ENCODE results near the gene FAM240B.

FAM240B gene

DNA sequence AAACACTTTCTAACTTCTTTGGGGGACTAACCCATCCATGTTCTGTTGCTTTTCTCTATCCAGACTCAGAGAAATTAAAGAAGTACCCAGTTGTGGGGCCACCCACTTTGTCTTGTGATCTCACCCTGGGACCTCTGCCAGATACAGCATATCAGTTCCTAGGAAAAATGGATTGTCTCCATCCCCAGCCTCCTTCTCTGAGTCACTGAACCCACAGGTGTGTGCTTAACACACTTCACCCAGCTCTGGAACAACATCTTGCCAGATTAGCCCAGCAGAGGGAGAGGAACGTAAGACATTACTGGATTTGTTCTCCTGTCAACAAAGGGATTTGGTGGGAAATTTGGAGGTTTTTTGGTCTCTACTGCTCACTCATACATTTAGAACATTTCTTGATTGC is 19.2 kb downstream of the FAM240B start:
- peak; percentile 77 for DNase-seq (ENCODE audit: low read depth, low spot score)

DNA sequence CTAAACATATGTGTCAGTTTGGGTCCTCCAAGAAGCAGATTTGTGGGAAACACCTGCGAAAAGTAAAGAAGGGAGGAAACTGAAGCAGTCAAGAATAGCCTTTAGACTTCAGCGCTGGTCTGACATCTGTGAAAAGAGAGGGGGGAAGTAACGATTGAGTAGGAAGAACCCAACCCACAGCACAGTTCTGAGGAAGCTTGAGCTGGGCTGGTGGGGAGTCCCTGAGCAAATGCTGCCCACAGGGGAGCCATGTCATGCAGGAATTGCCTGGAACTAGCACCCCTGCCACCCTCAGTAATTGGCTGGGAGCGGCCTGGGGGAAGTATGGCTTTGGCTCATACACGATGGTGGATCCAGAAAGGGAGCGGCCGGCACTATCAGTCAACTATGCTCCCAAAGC is 20.6 kb downstream of the FAM240B start:
- DNase-seq (ENCODE audit: low read depth, low spot score): no peak

DNA sequence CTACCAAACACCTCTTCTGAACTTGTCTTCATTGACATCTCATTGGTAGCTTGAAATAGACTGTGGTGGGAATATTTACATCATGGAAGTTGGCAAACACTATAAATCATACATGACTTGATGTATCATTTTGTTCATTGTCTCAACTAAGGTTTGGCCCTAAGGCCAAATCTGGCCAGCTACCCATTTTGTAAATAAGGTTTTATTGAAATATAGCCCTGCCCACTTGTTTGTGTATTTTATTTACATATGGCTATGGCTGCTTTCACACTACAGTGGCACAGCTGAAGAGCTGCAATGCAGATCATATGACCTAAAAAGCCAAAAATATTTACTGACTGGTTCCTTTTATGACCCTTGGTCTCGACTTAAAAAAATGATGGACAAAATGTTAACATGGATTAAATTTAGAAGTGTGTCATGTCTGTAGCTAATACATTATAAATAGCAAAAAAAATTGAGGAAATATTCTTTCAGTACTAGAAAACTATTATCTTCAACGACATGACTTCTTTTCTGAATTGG is 22.1 kb downstream of the FAM240B start:
- no peak for DNase-seq (ENCODE audit: low read depth, low spot score)

DNA sequence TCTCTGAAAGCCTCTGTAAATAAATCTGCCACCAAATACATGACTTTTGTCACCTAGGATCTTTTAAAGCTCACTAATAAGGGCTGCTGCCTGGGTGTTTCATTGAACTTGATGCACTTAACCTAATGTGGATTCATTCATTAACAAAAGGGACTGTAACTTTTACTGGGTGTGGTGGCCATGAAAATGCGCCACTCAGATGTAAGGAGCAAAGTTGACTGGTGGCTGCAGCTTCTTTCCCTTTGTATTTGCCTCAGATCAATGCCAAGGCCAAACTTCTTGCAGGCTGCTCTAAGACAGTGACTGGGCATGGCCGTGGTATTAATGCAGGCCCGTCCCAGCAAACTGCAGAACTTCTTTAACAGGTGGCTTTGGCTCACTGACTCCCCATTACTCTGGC is 22.9 kb downstream of the FAM240B start:
- no peak for DNase-seq (ENCODE audit: low read depth, low spot score)

DNA sequence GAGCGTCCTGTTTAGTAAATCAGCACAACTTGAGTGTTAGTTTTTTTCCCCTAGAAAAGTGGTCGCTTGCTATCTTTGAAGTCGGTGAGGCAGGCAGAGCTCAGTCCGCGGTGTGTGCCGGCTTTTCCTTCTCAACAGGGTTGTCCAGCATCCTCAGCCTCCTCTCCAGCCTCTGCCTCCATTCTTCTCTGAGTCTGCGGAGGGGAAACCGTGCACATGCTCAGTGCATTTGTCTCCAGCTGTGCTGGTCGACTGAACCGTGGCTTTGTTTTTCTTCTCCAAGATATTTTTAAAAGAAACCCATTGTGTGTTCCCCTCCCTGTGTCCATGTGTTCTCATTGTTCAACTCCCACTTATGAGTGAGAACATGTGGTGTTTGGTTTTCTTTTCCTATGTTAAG is 25.3 kb downstream of the FAM240B start:
- no peak for DNase-seq (ENCODE audit: low read depth, low spot score)

DNA sequence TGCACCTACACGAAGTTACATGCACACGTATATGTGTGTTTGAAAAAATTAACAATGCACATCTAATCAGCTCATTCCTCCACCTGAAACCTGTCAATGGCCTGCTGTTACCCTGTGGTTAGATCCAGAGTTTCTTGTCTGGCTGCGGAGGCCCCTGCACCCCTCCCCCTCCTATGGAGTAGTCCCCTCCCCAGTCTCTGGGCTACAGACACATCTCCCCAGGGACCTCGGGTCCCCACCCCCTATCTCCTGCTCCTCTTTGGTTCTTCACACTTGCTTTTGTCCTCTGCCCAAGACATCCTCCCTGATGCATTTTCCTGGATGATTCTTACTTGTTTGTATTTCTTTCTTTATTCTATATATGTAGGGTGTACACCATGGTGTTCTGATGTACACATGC is 27.2 kb downstream of the FAM240B start:
- no peak for DNase-seq (ENCODE audit: low read depth, low spot score)

DNA sequence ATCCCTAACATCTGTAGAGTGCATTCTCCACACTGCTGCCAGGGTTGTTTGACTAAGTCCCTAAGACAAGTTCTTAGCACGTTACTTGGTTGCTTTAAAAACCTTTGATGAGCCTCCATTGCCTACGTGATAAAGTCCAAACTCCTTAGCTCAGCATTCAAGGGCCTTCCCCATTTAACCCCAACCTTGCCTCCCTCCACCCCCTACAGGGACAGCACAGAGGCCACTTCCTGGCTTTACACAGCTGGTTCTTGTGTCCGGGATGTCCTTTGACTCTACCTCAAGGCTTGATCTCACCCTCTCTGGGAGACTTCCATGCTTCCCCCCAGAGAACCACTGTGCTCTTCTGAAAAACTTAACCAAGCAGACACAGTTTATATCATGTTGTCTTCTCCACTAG is 29.4 kb downstream of the FAM240B start:
- no peak for DNase-seq (ENCODE audit: low read depth, low spot score)

DNA sequence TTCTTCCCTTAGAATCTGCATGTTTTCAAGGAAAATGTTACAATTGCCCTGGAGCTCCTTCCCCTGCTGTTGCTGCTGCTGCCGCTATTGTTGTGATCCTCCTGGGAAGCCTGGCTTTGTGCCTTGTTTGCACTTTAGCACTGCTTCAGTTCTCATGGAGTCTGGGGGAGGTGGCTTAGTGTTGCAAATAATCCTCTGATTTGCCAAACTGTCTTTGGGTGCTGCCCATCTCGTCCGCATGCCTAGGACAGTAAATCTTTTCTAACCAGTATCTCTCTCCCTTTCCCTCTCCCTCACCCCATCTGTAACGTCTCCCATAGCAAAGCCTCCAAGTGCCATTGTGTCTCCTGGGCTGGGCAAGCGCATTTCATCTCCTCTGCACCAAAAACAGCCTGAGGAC is 30.3 kb downstream of the FAM240B start:
- peak; percentile 79 for DNase-seq (ENCODE audit: low read depth, low spot score)

DNA sequence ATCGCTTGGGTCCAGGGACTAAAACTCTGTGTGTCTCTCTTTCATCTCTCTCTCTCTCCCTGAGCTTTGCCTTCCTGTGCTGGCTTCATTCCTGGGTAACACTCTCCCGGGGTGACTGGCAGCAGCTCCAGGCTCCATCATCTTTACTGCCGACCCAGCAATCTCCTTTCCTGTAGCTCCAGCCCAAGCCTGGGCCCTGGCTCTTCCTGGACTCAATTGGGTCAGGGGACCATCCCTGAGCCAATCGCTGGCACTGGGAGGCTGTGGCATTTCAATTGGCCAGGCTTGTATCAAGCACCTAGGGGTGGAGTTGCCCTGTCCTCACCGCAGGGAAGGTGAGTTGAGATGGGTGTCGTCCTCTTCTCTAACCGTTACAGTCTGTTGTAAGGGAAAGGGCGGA is 31.9 kb downstream of the FAM240B start:
- DNase-seq (ENCODE audit: low read depth, low spot score): no peak

DNA sequence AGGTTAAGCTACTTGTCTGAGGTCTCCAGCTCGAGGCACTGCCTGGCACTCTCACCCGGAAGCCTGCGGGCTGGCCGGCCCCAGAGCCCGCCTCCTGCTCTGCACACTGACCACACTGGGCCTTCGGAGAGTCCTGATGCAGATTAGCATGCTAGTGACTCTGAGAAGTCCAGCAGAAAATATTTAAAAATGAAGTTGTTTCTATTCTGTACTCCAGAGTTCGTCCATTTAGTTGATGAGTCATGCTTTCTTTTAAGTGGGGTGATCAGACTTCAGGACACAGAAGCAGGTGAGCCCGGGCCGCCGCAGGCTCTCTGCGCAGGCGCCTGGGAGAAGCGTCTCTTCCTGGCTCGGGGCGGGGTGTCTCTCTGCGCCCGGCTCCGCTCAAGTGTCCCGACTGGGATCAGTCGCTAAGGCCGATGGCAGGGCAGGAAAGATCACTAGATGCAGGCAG is 32.5 kb downstream of the FAM240B start:
- DNase-seq (ENCODE audit: low read depth, low spot score): peak; percentile 59

DNA sequence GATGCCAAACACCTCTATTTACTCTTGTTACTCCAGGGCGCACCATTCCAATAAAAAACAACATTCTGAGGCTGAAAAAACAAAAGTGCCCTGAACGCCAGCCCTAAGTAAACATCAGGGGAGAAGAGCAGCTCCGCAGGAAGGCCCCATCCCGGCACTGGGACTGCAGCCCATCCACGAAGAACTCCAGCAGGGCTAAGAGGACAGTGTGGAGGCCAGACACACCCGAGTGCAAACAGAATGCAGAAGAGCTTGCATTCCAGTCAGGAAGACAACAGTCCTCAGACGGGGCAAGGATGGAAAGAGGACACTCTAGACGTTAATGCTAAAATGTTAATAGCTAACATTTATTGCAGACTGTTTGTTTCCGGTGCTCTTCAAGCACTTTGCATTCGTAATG is 33.0 kb downstream of the FAM240B start:
- no peak for DNase-seq (ENCODE audit: low read depth, low spot score)

DNA sequence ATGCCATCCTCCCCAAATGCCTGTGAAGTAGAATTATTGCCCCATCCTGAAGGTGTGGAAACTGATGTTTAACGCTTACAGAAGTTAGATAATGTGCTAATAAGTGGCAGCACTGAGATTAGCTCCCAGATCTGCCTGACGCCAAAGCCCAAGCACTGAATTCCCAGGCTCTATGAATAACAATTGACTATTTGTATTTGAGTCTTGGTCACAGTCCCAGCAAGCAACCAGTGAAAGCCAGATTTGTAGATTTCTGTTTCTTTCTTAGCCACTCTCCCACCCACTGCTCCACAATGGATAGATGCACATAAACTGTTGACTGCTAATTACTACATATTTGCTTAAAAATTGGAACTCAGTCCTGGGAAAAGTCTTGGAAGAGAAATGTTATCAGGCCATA is 34.4 kb downstream of the FAM240B start:
- DNase-seq (ENCODE audit: low read depth, low spot score): peak; percentile 64

DNA sequence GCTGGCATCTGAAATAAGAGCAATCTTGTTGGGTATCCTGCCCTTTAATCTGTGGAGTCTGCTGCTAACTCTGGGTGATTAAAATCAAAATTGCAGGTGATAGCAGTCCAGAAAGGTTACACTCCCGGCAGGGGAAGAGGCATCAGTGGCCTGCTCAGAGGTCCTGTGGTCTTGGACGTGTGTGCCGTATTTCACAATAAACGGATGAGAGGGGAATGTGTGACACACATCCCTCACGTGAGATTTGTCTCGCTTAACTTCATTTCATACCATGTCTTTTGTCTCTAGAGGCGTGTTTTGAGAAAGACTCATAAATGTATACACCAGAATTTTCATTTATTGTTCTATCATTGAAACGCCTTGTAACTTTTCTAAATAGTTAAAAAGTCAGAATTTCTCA is 36.6 kb downstream of the FAM240B start:
- no peak for DNase-seq (ENCODE audit: low read depth, low spot score)

DNA sequence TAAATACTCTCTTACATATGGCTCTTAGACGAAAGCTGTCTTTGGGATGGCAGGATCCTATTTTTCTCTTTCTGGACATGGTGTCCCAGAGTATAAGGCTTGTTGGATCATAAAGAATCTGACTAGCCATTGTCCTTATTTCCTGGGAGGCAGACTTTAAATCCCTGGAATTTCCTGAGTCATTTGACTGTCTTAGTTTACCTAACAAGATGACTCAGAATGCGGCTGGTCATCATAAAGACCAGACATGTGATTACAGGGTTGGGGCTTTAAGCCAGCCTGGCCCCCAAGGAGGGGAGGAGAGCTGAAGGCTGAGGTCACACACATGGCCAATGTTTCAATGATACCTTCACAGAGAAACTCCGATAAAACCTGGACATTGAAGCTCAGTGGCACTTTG is 37.2 kb downstream of the FAM240B start:
- peak; percentile 90 for DNase-seq (ENCODE audit: low read depth, low spot score)

DNA sequence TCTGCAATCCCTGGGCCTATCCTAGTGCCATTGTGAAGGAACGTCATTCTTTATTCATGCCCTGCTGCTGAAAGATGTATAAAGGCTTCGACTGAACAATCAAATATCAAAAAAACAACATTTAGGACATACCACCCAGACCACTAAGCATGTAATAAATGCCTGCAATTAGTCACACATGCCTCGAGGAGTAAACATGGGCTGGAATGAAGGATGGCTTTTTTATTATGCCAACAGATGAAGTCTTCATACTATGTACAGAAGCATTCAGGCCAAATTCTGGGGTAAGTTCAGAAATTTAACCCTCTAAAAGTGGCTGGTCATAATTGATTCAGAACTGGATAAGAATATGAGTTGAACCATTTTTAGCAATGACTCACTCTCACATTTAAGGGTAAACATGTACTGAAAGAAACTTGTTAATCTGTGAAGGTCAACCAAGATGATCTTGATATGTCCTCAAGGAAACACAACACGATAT is 38.1 kb downstream of the FAM240B start:
- DNase-seq (ENCODE audit: low read depth, low spot score): peak; percentile 86

DNA sequence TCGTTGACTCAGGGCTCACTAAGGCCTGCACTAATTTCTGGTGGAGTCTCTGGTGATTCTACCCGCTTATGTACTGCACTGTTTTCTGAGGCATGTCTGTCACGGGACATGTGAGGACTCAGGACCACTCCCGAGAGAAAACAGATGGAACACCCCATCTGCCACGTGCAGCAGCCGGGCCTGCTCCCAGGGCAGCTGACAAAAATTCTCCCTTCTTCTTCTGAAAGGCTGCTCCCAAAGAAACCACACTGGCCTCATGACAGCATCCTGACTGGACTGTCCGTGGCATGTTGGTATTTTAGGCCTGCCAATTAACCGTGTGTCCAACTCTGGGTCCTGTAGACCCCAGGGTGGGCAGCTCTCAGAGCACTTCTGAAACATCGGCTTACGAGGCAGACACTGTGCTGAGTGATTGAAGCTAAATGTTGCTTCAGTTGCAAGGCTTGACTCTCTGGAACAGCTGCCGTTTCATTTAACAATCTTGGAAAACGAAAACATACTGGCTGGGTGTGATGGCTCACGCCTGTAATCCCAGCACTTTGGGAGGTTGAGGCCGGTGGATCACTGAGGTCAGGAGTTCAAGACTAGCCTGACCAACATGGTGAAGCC is 39.0 kb downstream of the FAM240B start:
- peak; percentile 30 for DNase-seq (ENCODE audit: low read depth, low spot score)

DNA sequence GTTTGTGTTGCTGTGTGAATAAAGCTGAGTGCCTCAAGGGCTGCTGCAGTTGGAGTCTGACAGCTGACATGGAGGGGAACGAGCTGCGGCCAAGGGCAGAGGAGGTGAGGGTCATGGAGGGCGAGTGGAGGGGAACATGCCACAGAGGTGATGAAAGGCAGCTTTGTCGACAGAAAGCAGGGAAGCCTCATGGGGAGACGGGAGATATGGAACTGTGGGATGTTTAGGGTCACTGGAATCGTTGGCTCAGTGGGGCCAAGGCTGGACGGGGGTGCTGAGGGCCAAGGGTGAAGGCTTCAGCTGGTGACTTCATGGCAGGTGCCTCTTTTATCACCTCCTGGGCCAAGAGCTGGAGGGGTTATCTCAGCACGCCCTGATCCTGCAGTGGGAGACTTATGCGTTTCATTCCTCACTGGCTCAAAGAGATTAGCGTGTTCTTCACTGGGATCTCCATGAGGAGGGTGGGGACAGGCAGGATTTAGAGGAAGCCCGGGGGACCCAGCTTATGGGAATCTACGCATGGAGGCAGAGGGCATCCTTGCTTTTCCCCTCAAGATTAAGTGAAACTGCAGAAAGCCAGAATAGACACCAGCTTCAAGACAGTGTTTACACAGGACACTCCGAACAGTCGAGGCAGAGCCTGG is 42.2 kb downstream of the FAM240B start:
- DNase-seq (ENCODE audit: low read depth, low spot score): no peak

DNA sequence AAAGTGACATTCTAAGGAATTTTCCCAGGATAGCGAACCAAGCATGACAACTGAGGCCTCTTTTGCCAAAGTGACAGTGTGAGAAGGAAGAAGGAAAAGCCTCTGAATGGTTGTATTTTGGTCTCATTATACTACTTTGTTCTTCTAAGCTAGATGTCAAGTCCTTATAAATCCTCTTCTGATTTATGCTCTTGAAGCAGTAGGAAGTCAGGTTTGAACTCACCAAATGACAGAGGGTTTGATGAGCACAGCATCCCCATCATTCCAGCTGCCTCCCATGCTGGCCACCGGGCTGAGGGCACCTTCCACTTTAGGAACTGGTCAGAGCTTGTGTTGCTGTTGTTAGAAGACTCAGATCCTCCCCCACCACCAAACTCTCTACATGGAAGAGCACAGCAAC is 44.1 kb downstream of the FAM240B start:
- DNase-seq (ENCODE audit: low read depth, low spot score): no peak

DNA sequence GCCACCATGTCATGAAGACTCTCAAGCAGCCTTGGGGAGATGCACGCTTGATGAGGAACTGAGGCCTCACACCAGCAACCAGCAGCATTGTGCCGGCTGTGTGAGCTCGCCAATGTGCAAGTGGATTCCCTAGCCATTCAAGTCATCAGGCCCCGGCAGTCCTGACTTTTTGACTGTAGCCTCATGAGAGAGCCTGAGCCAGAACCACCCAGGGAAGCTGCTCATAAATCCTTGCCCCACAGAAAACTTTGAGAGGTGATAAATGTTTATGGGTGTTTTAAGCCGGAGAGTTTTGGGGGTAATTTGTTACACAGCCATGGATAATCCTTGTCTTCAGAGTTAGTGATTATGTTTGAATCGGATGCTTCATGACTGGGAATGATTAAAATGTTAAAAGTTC is 44.7 kb downstream of the FAM240B start:
- DNase-seq (ENCODE audit: low read depth, low spot score): no peak

DNA sequence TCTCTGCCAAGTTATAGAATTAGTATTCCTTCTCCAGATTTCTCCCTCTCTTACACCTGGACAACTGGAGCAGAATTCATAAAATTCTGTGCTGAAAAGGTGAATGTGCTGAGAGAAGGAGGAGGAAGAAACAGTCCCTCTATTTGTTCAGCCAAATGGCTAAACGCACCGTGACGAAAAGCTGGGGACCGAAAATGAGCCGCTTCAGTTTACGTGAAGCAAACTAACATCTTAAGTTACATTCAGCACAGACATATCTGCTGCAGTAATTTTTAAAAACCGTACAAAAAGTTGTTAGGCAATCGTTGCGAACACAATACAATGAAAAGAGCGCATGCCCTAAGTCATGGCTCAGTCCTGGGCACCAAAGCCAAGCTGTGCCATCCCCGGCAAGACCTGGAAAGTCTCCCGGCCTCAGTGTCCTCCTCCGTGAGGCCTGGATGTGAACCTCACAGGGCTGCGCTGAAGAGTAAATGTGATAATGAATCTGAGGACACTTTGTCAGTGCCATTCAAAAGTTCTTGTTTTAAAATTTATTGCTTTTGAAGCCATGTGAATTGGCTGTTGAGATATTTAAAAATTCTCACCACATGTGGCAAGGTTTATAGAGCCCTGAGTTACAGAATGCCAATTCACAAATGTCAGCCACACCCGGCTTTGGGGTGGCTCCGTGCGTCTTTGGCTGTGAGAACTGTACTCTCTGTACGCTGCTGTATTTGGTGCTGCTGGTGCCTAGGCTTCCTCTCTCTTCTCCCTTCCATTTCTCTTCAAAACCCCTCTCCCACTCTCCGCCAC is 46.3 kb downstream of the FAM240B start:
- no peak for DNase-seq (ENCODE audit: low read depth, low spot score)

DNA sequence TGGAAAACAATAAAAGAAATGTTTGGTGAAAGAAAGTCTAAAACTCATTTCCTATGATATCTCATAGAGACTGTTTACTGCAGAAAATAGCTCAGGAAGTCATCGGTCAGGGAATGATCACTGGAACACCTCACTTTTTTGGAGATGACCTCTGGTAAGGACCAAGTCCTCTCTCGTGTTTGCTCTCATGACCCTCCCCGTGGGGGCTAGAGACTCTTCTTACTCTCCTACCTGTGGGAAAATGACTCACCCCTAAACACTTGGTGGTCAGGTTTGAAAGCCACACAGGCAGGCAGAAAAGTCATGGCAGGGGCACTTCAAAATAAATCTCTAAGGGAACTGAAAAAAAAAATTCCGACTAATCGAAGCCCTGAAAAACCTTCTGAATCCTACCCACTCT is 48.2 kb downstream of the FAM240B start:
- peak; percentile 41 for DNase-seq (ENCODE audit: low read depth, low spot score)

DNA sequence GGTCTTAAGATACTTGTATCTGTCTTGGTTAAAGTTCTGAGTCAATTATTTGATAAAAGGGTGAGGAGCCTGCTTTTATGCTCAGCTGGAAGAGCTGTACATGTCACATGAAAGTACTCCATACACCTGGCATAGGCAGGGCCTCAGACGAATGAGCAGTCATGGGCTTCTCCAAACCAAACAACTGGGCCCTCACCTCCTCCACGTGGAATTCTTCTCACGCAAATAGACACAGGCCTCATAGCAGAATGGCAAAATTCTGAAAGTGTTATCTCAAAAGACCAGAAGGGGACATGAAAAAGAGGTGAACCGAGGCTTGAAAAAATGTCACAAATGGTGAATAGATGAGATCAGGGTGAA is 48.6 kb downstream of the FAM240B start:
- DNase-seq (ENCODE audit: low read depth, low spot score): no peak
